D721Med (cell line): Measurements from ENCODE around the gene GLI3.

Experiments
- DNase-seq: peaks from one replicate; pipeline ENCODE4 v3.0.0; 2011; ENCODE audit warnings: low spot score; ENCODE audit not compliant: insufficient read length
- FAIRE-seq: peaks from 2 replicates; lab custom pipeline; 2011; peaks lifted over from hg19 to GRCh38; lab: Jason Lieb, UNC
- TF ChIP-seq, protein P1 (sequence below): IDR thresholded peaks from 2 replicates; pipeline ENCODE4 v1.5.1; 2012; ENCODE audit warnings: mild to moderate bottlenecking, control low read depth; ENCODE audit not compliant: insufficient read depth; ENCODE audit errors: missing control alignments

GLI3 gene

DNA sequence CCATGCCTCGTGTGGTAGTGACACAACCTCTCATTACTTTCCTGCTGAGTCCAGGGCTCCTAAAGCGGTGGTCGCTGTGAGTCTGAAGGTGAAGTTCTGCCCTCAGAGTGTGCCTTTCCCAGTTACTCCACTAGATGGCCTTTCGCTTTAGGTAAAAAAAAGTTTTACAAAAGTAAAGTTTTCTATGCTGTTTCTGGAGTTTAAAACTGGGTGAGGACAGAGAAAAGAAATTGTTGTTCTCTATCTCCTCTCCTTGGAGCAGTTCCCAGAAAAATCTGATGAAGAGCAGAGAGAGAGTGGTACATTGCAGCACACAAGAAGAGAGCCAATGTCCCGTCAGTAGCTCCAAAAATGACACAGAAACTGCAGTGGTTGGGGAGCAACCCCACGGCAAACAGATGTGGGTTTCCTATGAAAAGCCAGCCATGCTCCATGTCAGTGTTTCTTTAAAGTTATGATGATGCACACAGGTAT lies 257.1 kb downstream of the GLI3 start:
- TF ChIP-seq, protein P1, sequence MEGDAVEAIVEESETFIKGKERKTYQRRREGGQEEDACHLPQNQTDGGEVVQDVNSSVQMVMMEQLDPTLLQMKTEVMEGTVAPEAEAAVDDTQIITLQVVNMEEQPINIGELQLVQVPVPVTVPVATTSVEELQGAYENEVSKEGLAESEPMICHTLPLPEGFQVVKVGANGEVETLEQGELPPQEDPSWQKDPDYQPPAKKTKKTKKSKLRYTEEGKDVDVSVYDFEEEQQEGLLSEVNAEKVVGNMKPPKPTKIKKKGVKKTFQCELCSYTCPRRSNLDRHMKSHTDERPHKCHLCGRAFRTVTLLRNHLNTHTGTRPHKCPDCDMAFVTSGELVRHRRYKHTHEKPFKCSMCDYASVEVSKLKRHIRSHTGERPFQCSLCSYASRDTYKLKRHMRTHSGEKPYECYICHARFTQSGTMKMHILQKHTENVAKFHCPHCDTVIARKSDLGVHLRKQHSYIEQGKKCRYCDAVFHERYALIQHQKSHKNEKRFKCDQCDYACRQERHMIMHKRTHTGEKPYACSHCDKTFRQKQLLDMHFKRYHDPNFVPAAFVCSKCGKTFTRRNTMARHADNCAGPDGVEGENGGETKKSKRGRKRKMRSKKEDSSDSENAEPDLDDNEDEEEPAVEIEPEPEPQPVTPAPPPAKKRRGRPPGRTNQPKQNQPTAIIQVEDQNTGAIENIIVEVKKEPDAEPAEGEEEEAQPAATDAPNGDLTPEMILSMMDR: peak; percentile 34
- FAIRE-seq (no peak), DNase-seq (no peak)

DNA sequence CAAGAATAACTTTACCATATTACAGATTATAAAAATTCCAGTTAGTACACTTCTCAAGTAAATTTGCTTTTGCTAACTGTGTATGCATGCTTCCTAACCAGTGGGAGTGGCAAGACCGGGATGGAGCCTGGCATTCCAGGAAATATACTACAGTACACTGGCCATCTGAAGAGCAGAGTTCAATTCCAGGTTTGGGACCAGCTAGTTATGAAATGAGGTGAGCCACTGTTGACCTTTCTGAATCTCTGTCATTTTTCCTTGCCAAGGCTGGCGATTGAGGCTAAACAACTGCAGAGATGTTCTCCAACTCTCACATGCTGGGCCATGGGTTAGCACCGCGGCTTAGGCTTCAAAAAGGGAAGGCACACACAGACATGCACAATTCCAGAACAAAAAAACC lies 258.2 kb downstream of the GLI3 start:
- TF ChIP-seq, protein P1: no peak
- FAIRE-seq (no peak), DNase-seq (no peak)

DNA sequence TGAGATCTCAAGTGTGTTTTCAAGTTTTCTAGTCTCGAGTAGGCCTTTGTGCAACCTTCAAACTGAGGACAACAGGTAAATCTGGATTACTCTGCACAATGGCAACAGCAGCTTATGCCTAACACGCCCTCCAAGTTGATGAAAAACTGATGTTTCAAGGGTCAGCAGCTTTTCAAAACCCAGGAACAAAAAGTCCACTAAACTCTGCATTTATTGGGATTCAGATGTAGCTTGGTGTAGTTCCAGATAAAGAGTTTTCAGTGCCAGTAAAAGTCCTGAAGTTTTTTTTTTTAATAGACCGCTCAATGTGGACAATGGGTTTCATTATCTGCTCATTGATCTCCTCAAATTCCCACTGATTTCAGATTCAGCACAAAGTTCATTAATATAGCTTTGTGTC lies 259.3 kb downstream of the GLI3 start:
- TF ChIP-seq, protein P1: no peak
- FAIRE-seq (no peak), DNase-seq (no peak)

DNA sequence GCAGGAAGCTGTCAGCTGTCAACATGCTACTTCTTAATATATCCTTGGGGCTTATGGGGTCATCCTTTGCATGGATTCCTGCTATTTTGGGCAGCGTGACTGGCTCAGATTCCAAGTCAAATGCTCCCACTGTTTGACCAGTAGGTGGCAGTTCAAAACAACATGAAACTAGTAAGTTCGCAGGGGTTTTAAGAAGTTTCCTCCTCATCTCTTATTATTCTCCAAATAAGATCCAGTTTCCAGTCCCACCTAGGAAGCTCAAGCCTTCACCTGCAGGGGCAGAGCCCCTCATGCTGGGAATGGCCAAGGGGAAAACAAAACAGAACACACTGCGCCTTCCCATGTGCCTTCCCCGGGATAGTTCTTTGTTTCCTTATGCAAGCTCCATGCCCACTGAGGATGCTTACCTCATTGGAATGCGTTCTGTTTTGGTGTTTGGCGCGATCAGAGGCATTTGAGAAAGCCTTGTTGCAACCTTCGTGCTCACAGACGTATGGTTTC lies 259.8 kb downstream of the GLI3 start:
- TF ChIP-seq, protein P1: peak; percentile 56
- DNase-seq (no peak), FAIRE-seq (no peak)

DNA sequence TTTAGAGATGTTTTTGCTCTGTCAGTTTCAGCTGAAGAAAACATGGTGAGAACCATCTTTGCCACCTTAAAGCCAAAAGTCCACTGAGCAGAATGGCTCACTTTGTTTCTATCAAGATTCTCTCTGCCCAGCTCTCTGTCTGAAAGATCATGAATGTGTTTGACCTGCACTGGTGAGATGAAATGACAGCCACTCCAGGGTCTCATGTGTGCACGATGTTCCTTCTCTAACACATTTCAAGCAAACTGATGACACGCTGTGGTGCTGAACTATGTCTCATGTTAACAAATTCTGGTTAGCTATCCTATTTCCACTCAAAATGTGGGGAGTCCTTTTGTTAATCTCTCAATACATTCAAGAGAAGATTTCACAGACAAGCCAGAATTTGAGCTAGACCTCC lies 260.6 kb downstream of the GLI3 start:
- no peak for DNase-seq
- no peak for FAIRE-seq
- TF ChIP-seq, protein P1: no peak

DNA sequence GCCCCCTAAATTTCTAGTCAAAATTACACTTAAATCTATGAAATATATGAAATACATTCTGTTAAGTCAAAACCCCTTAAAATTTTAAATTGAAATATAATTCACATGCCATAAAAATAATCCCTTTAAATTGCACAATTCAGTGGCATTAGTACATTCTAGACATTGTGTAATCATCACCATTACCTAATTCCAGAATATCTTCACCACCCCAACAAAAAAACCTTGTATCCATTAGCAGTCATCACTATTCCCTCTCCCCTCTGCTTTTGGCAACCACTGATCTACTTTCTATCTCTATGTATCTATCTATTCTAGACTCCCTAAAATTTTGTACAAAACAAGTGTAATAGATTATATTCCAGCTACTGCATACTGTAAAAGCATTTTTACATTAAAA lies 261.2 kb downstream of the GLI3 start:
- no peak for FAIRE-seq
- TF ChIP-seq, protein P1: no peak
- DNase-seq: no peak

DNA sequence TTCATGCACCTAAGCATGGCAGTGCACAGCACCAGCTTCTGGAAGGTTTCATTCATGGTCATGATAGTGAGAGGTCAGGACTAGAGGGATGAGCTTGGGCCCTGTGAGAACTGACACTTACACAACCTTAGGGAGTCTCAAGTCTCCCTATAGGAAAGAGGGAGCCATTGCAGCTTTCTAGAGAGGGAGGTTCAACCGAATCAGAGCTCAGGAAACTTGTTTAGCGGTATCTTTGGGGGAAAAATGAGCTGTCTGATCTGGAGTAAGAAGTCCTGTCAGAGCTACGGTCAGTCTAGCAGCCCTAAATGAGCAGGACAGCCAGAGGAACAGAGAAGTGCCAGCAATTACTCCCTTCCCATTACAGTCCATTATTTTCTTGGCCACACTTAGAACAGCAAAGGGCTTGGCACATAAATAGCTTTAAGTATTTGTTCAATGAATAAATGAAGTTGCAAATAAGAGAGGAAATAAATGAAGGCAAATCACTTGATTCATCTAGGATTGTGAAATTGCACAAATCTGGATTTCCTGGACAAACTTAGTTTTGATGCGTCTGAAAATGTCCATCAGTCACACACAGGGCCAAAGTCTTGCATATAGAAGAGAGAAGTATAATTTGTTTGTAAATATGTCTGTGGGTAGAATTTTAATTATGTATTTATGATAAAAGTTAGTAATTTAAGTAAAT lies 262.0 kb downstream of the GLI3 start:
- DNase-seq (no peak), FAIRE-seq (no peak)
- TF ChIP-seq, protein P1: no peak
